Esophagus muscularis mucosa (tissue), 3 donors: Measurements from ENCODE around the gene USP47.

Experiments used
- POLR2A ChIP-seq: fragments of 450-650 bp; IDR thresholded peaks from one replicate; pipeline ENCODE4 v1.6.1; 2017; ENCODE audit warnings: antibody characterized with exemption, moderate library complexity, mild to moderate bottlenecking, low read depth
- TF ChIP-seq, protein P1 (sequence below), 3 experiments: fragments of 200-600 bp in 2 of 3; fragments of 450-650 bp in 1 of 3; sonication (generic) in 2 of 3; IDR thresholded peaks; one replicate each; pipeline ENCODE4 v1.5.1; 2017 to 2019; ENCODE audit warnings: antibody characterized with exemption in 3 of 3, mild to moderate bottlenecking in 2 of 3, moderate library complexity in 1 of 3

- TF ChIP-seq, protein P1, sequence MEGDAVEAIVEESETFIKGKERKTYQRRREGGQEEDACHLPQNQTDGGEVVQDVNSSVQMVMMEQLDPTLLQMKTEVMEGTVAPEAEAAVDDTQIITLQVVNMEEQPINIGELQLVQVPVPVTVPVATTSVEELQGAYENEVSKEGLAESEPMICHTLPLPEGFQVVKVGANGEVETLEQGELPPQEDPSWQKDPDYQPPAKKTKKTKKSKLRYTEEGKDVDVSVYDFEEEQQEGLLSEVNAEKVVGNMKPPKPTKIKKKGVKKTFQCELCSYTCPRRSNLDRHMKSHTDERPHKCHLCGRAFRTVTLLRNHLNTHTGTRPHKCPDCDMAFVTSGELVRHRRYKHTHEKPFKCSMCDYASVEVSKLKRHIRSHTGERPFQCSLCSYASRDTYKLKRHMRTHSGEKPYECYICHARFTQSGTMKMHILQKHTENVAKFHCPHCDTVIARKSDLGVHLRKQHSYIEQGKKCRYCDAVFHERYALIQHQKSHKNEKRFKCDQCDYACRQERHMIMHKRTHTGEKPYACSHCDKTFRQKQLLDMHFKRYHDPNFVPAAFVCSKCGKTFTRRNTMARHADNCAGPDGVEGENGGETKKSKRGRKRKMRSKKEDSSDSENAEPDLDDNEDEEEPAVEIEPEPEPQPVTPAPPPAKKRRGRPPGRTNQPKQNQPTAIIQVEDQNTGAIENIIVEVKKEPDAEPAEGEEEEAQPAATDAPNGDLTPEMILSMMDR (IDR thresholded peaks at IDR 0.05) = no peak
- no peak for TF ChIP-seq POLR2A
Measured at GRCh38 chr11:11967669-11968510, 126.1 kb downstream of the USP47 start.
